Glutamatergic neuron (in vitro differentiated cells): Measurements from ENCODE around the gene TBX15. TPM values are rescaled to one million over a fixed set of nuclear protein-coding genes. Genes with fewer than 3 reads are reported as not detected.

Source experiments
- DNase-seq: peaks from one replicate; pipeline ENCODE4 v3.0.0; 2022
- H3K27ac Mint-ChIP-seq: one replicate; pipeline ENCODE4 v1.8.0; 2020; ENCODE audit warnings: mild to moderate bottlenecking, mixed read lengths, inconsistent platforms; ENCODE audit not compliant: unreplicated experiment
- H3K27me3 Mint-ChIP-seq: one replicate; pipeline ENCODE4 v1.8.0; 2020; ENCODE audit warnings: mild to moderate bottlenecking, moderate library complexity, mixed read lengths, inconsistent platforms; ENCODE audit not compliant: unreplicated experiment
- H3K36me3 Mint-ChIP-seq: one replicate; pipeline ENCODE4 v1.8.0; 2020; ENCODE audit warnings: mild to moderate bottlenecking, mixed read lengths, inconsistent platforms; ENCODE audit not compliant: unreplicated experiment
- H3K4me1 Mint-ChIP-seq: one replicate; pipeline ENCODE4 v1.8.0; 2020; ENCODE audit warnings: mild to moderate bottlenecking, low read depth, mixed read lengths, inconsistent platforms; ENCODE audit not compliant: unreplicated experiment
- H3K4me3 Mint-ChIP-seq: one replicate; pipeline ENCODE4 v1.8.0; 2020; ENCODE audit warnings: mild to moderate bottlenecking, mixed read lengths, inconsistent platforms; ENCODE audit not compliant: unreplicated experiment
- H3K9me3 Mint-ChIP-seq: one replicate; pipeline ENCODE4 v1.8.0; 2020; ENCODE audit warnings: mild to moderate bottlenecking, moderate library complexity, mixed read lengths, inconsistent platforms; ENCODE audit not compliant: unreplicated experiment
- long read RNA-seq: library from polyadenylated mRNA; unstranded; transcript quantifications from one replicate; pipeline ENCODE4 v2.0.0, GENCODE V29; 2020; ENCODE audit not compliant: unreplicated experiment
- total RNA-seq: library from RNA; stranded (reverse); fragmentation: NEBNext Ultra II Directional; extraction: Animal tissue kit (Norgen Biotek cat#: 25700); gene quantifications from one replicate; pipeline ENCODE4 v1.2.1, GENCODE V29; 2021; ENCODE audit not compliant: unreplicated experiment
- TF ChIP-seq, protein P1 (sequence below): fragments of 200-600 bp; sonication (generic); IDR thresholded peaks from one replicate; pipeline ENCODE4 v1.5.0; 2021; ENCODE audit not compliant: partially characterized antibody, unreplicated experiment

The TBX15 gene
- 0.69 TPM for total RNA-seq
- long read RNA-seq: 0 reads

DNA sequence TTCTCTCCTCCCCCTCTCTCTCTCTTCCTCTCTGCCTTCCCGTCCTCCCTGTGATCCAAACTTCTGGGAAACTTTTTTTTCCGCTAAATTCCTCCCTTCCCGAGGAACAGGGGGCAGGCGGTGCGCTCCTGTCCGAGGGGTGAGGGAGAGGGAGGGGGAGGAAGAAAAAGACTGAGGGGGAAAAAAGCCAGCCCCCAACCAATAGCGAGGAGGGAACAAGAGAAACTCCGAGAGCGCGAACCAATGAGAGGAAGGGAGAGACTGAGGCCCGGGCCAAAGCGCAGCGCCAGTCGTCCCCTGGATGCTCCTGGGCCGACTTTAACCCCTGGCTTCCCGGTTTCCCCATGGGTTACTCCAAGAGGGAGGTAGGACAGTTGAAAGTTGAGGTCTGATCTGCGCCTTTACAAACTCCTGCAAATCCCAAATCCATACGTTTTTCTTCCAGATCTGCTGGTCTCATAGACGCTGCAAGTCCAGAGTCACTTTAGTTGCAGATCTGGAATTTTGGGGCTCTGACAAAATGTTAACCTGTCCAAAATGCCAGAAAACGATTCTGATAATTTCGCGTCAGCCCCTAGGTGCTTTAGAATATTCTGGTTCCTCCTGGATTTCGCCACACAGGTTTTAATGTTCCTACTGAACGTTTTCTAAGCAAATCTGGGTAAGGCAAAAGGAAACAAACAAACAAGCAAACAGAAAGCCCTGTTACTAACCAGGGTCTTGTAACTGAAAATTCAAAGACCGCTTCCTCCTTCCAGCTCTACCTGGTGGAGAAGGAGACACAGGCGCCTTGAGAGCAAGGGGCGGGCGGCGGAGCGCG lies at the start of gene TBX15:
Gene TBX15 (minus strand): TSS at position 158 of the 820 bp plus-strand sequence. CDS start 548 bp downstream, outside the sequence.
- Mint-ChIP-seq H3K27ac (peak within 1 kb of the TSS; percentile 33), H3K4me1 (peaks cover 37% of the 10 kb centered on the region)

DNA sequence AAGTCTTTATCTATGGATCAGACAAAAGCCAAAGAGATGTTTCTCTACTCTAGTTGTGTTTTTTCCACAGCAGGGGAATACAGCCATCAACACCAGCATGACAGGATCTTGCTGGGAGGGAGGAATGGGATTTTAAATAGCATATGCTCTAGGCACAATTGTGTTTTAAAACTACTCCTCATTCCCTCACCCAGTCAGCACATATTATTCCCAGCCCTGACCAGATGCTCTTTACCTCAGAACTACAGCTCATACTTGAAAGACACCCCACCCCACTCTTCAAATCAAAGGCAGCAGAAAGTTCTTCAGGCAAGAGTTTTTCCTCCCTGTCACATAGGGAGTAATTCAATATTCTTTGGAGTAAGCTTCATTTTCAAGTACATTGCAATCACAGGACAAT lies 46.2 kb upstream of the TBX15 start:
- Mint-ChIP-seq H3K4me1 (no peaks in the 10 kb centered on the region), H3K4me3 (no peak overlapping the region), H3K27me3 (peaks cover 1% of the 10 kb centered on the region), H3K36me3 (no peaks in the 10 kb centered on the region), H3K9me3 (no peaks in the 10 kb centered on the region), H3K27ac (no peak overlapping the region)
- TF ChIP-seq, protein P1, sequence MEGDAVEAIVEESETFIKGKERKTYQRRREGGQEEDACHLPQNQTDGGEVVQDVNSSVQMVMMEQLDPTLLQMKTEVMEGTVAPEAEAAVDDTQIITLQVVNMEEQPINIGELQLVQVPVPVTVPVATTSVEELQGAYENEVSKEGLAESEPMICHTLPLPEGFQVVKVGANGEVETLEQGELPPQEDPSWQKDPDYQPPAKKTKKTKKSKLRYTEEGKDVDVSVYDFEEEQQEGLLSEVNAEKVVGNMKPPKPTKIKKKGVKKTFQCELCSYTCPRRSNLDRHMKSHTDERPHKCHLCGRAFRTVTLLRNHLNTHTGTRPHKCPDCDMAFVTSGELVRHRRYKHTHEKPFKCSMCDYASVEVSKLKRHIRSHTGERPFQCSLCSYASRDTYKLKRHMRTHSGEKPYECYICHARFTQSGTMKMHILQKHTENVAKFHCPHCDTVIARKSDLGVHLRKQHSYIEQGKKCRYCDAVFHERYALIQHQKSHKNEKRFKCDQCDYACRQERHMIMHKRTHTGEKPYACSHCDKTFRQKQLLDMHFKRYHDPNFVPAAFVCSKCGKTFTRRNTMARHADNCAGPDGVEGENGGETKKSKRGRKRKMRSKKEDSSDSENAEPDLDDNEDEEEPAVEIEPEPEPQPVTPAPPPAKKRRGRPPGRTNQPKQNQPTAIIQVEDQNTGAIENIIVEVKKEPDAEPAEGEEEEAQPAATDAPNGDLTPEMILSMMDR: no peak
- no peak for DNase-seq

More for the DNA sequence above, at the start of gene TBX15:
- TF ChIP-seq, protein P1: no peak
- H3K9me3 Mint-ChIP-seq: peaks cover 33% of the 10 kb centered on the region
- DNase-seq: no peak
- H3K4me3 Mint-ChIP-seq: peak within 1 kb of the TSS; percentile 88
- H3K27me3 Mint-ChIP-seq: peaks cover 62% of the 10 kb centered on the region
- peaks cover 12% of the 10 kb centered on the region for H3K36me3 Mint-ChIP-seq

DNA sequence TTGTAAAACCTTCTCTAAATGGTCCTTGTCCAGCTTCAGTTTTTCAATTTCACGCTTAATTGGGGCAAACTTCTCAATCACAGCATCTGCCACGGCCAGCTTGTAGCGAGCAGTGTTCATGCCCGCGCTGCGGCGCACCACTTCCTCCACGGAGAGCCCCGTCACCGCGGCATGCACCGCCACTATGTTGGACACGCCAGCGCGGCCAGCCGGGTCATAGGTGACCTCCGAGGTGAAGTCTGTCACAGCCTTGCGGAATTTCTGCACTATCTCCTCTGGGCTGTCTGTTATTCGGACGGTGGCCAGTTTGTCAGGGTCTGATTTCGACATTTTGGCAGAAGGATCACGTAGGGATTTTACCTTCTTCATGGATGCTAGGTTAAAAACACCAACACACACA lies 44.8 kb upstream of the TBX15 start:
- Mint-ChIP-seq H3K4me3 (no peak overlapping the region), H3K27me3 (peaks cover 1% of the 10 kb centered on the region), H3K27ac (no peak overlapping the region), H3K36me3 (no peaks in the 10 kb centered on the region), H3K4me1 (no peaks in the 10 kb centered on the region), H3K9me3 (no peaks in the 10 kb centered on the region)
- TF ChIP-seq, protein P1: no peak
- DNase-seq: no peak

DNA sequence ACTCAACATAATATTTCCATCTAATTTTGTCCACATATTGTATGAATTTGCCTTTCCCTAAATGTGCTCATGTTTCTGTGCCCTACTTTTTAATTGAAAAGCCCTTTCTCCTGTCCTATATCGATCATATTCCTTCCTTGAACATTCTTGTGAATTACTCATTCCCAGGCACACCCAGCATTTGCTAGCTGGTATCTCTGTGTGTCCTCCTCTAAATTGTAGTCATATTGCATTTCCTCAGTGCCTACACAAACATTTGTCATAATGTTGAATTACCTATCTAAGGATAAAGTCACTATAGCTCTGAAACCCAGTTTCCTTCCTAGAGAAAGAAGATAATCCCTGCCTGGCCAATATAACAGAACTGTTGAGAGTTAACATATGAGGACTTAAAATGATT lies 39.6 kb upstream of the TBX15 start:
- Mint-ChIP-seq H3K27me3 (no peaks in the 10 kb centered on the region), H3K4me1 (no peaks in the 10 kb centered on the region), H3K27ac (no peak overlapping the region), H3K4me3 (no peak overlapping the region), H3K9me3 (no peaks in the 10 kb centered on the region), H3K36me3 (no peaks in the 10 kb centered on the region)
- TF ChIP-seq, protein P1: no peak
- DNase-seq: no peak

DNA sequence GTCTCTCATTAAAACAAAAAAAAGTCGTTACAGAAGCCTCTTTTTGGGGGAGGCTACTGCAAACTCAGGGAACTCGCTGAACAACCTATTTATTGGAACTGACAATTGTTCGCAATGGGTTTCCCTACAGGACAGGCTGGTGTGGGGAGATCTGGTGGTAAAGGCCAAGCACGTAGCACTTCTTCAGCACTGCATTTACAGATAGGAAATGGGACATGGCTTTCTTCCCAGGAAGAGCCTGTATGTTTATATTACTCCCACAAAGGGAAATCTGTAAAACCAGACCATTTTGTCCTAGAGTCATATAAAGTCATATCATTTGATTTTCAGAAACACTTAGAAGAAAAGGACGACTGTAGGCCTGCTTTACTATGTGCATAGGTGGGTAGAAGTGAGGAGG lies 38.8 kb upstream of the TBX15 start:
- Mint-ChIP-seq H3K36me3 (no peaks in the 10 kb centered on the region), H3K9me3 (no peaks in the 10 kb centered on the region), H3K4me3 (no peak overlapping the region), H3K27me3 (no peaks in the 10 kb centered on the region), H3K4me1 (no peaks in the 10 kb centered on the region), H3K27ac (no peak overlapping the region)
- TF ChIP-seq, protein P1: no peak
- DNase-seq: no peak
